ENCODE measurements around the gene AATF.

- TF ChIP-seq, protein P1, sequence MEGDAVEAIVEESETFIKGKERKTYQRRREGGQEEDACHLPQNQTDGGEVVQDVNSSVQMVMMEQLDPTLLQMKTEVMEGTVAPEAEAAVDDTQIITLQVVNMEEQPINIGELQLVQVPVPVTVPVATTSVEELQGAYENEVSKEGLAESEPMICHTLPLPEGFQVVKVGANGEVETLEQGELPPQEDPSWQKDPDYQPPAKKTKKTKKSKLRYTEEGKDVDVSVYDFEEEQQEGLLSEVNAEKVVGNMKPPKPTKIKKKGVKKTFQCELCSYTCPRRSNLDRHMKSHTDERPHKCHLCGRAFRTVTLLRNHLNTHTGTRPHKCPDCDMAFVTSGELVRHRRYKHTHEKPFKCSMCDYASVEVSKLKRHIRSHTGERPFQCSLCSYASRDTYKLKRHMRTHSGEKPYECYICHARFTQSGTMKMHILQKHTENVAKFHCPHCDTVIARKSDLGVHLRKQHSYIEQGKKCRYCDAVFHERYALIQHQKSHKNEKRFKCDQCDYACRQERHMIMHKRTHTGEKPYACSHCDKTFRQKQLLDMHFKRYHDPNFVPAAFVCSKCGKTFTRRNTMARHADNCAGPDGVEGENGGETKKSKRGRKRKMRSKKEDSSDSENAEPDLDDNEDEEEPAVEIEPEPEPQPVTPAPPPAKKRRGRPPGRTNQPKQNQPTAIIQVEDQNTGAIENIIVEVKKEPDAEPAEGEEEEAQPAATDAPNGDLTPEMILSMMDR (IDR thresholded peaks at IDR 0.05), result no peak
- TF ChIP-seq POLR2A (IDR thresholded peaks at IDR 0.05), result no peak
These were observed 37.8 kb upstream of the AATF start for GRCh38 chr17:36911001-36911400.

Measured in ovary (tissue), 3 donors.